ENCODE data around the gene ABCB10.
"Not testable (repeated sequence)": the region's sequence is repeated elsewhere in the genome, so short reads cannot be mapped to it uniquely, and the experiment has no call there.

Gene ABCB10

GRCh38 chr1:229570891-229571516 is 12.5 kb upstream of the ABCB10 start:
- no peak for DNase-seq

- no peak for DNase-seq
Measured at GRCh38 chr1:229570305-229570704, 11.8 kb upstream of the ABCB10 start.

DNA sequence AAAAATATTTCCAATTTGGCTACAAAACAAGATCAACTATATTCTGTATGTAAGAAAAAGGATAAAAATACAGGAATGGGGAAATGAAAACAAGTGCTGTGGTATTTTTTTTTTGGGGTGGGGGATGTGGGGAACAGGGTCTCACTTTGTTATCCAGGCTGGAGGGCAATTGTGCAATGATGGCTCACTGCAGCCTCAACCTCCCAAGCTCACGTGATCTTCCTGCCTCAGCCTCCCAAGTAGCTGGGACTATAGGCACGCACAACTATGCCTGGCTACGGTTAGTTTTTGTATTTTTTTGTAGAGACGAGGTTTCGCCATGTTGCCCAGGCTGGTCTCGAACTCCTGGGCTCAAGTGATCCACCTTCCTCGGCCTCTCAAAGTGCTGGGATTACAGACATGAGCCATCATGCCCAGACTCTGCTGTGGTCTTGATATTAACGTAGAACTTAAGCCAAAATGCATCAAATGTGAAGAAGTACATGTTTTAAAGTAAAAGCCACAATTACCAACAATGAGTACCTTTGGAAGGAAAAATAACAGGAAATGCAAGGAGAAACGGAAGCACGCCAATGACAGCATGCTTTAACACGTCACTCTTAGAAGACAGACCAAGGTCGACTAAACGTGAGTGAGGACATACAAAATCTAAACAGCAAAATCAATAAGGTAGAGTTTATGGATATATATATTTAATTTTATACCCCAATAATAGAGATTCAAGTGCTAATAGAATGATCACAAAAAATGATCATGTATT is 8.8 kb upstream of the ABCB10 start:
- DNase-seq = no peak

DNA sequence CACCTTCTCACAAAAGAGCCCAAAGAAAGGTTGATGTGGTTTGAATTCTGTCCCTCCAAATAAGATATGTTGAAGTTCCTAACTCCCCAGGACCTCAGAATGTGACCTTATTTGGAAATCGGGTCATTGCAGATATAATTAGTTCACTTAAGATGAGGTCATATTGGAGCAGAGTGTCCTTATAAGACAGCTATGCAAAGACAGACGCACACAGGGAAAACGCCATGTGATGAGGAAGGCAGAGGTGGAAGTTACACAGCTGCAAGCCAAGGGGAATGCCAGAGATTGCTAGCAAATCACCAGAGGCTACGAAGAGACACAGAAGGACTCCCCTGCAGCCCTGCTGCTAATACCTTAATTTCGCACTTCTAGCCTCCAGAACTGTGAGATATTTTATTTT is 5.2 kb upstream of the ABCB10 start:
- DNase-seq = no peak

- no peak for DNase-seq
Measured at GRCh38 chr1:229563241-229563640, 4.7 kb upstream of the ABCB10 start.

GRCh38 chr1:229562686-229563085 is 4.2 kb upstream of the ABCB10 start:
- DNase-seq = no peak

DNA sequence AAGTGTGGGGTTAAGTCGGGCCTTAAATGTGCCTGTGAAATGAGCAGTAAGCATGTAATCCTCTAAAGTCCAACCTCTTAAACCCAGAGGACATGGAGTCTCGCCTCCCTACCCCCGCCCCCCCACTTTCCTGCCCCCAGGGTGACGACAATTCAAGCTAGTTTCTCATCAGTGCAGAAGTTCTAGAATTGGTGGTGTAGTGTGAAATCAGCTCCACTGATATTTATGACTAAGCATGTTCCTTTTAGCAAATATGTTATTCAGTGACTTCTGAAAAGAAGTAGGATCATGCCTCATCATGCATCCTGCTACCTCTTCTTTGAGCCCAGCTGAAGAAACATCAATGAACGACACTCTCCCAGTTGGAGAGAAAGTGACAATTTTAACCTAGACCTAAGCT is 2.6 kb upstream of the ABCB10 start:
- DNase-seq = no peak

DNA sequence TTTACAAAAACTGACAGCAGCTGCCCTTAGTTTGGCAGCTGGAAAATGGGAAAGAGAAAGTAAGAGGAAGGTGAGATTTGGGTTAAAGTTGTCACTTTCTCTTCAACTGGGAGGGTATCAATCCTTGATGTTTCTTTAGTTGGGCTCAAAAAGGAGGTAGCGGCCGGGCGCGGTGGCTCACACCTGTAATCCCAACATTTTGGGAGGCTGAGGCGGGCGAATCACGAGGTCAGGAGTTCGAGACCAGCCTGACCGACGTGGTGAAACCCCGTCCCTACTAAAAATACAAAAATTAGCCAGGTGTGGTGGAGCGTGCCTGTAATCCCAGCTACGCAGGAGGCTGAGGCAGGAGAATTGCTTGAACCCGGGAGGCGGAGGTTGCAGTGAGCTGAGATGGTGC is 1.6 kb upstream of the ABCB10 start:
- not testable (repeated sequence) for DNase-seq

DNA sequence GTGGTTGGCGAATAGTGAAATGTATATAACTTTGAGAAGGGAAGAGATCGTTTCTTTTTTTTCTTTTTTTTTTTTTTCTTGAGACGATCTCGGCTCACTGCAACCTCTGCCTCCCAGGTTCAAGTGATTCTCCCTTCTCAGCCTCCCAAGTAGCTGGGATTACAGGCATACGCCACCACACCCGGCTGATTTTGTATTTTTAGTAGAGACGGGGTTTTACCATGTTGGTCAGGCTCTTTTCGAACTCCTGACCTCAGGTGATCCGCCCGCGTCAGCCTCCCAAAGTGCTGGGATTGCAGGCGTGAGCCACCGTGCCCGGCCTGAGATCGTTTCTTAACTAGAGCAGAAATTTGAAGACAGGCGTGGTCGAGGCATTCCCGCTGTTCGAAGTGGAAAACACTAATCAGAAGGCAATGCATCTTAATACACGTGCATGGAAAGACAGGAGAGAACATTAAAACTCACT is 862 bp upstream of the ABCB10 start:
- DNase-seq = not testable (repeated sequence)

DNA sequence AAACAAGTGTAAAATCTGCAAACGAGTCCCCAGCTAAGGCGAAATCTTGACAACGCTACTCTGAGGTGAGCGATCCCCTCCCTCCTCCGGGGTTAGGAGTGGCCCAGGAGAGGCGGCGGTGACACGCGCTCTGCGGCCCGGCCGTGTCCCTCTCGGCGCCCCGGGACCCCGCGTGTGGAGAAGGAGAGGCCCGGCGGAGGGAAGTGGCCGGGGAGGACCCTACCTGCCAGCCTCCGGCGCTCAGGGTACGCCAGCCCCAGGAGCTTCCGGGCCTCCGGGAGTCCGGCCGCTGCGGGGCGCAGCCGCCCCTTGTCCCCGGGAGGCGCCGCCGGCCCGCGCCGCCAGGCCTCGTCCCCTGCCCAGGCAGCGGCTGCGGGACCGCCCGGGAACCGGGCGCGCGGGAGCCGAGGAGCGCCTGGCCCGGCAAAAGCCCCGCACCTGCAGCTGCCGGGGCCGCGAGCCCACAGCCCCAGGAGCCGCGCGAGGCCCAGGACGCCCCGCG is 543 bp downstream of the ABCB10 start:
- peak; percentile 15 for DNase-seq

DNA sequence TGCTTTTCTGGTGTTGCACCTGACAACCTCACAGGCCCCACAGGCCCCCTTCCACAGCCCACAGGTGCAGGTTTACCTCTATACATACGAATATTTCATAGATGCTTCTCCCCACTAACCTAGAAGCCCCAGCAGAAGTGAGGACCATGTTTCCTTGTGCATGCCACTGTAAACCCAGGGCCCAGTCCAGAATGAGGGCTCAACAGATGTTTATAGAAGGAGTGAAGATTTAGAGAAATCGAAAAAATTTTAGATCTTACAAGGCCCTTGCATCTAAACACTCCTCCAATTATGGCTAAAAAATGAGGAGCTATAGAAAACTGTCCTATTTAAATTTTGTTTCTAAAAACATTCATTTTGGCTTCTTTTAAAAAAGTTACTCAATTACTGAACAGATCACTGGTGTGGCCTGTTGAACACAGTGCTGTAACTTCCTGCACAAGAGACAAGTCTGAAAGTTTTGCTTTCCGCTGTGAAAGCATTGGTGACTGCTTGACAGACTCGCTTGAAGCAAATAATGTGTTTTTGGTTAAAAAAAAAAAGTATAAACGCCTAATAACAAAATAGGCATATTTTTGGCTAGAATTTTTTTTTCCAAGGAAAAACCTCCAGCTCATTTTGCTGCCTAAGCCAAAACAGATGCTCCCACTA is 1.2 kb downstream of the ABCB10 start:
- DNase-seq = no peak

- DNase-seq = no peak
Measured at GRCh38 chr1:229554886-229555621, 3.5 kb downstream of the ABCB10 start.

- DNase-seq = no peak
Measured at GRCh38 chr1:229553621-229554130, 4.8 kb downstream of the ABCB10 start.

GRCh38 chr1:229552732-229553131 is 5.8 kb downstream of the ABCB10 start:
- DNase-seq = no peak

DNA sequence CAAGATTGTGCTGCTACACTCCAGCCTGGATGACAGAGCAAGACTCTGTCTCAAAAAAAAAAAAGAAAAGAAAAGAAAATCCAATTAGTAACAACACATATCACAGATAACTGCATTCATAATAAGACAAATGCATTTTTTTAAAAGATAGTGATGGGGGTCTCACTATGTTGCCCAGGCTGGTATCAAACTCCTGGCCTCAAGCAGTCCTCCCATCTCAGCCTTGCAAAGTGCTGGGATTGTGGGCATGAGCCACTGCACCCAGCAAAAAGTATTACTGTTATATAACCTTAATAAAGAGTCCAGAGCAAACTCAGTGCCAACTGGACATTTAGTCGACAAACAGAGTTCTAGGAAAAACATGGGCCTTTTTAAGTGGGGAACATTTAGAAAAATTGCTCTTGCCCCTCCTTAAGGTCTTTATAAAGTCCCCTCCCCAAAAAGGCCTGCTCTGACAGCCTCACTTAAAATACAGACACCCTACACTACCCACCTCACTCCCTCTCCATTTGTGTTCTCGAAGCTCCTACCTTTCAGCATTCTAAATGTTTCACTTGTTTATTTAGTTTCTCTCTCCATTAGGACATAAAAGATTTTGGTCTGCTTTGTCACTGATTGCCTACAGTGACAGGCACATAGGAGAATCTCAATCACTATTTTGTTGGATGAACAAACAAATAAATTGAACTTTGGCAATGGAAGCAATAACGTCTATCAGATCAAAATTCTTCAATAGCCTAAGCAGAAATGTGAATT is 7.5 kb downstream of the ABCB10 start:
- no peak for DNase-seq

DNA sequence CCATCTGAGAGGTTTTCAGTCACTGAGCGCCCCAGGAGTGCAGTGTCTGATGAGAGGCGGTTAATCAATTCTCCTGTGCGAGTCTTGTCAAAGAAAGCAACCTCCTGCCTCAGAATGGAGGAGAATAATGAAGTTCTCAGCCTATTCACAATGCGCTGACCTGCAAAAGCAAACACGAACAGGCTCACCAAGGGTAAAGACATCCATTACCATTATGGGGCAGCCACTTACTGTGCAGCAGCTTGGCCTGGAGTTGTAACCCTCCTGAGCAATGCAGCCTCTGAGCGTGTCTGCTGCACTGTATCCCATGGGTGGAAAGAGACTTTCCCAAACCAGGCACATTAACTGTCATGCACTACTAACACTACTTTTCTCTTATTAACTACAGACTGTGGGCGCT is 11.0 kb downstream of the ABCB10 start:
- no peak for DNase-seq

DNA sequence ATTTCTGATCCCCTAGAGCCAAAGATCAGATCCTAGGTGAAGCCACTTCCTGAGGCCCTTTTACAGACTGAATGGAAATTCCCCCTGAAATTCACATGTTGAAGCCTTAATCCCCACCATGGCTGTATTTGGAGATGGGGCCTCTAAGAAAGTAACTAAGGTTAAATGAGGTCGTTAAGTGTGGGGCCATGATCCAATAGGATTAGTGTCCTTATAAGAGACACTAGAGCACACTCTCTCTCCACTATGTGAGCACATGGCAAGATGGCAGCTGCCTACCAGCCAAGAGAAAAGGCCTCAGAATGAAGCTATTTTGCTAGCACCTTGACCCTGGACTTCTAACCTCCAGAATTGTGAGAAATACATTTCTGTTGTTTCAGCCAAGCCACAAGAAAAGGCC is 13.9 kb downstream of the ABCB10 start:
- DNase-seq = no peak

- DNase-seq = no peak
Measured at GRCh38 chr1:229539863-229540506, 18.5 kb downstream of the ABCB10 start.

GRCh38 chr1:229538945-229539344 is 19.6 kb downstream of the ABCB10 start:
- no peak for DNase-seq

- DNase-seq = no peak
Measured at GRCh38 chr1:229537894-229538293, 20.6 kb downstream of the ABCB10 start.

DNA sequence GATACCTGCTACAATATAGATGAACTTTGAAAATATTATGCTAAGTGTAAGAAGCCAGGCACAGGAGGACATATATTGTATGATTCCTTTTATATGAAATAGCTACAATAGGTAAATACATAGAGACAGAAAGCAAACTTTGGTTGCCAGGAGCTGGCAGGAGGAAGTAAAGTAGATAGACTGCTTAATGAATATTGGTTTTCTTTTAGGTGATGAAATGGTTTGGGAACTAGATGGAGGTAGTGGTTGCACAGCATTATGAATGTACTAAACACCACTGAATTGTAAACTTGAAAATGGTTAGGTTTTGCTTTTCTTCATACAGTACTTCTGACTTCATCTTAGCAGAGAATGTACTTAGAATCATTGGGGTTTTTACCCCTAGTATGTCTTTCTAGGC is 21.5 kb downstream of the ABCB10 start:
- no peak for DNase-seq

DNA sequence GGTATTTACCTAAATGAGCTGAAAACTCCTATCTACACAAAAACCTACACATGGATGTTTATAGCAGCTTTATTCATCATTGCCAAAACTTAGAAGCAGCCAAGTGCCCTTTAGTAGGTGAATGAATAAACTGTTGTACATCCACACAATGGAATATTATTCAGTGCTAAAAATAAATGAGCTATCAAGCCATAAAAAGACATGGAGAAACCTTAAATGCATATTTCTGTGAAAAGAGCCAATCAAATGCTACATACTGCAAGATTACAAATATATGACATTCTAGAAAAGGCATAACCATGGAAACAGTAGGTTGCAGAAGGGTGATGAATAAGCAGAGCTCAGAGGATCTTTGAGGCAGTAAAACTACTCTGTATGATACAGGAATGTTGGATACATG is 23.3 kb downstream of the ABCB10 start:
- DNase-seq = no peak

Data from stimulated activated naive CD4-positive, alpha-beta T cell treated with Interleukin-2 at 50 U/mL for 16 hours (primary cell).